KMS-11 (cell line): ENCODE results near the gene CCDC33.

Experiments
- H2AFZ ChIP-seq: fragments of 200-600 bp; sonication (generic); 2 replicates; pipeline ENCODE4 v1.6.1; 2016; ENCODE audit warnings: antibody characterized with exemption, mixed run types, low read depth
- H3K27ac ChIP-seq: fragments of 200-600 bp; sonication (generic); 2 replicates; pipeline ENCODE4 v1.6.1; 2016; ENCODE audit warnings: mild to moderate bottlenecking, mixed run types
- H3K27me3 ChIP-seq: fragments of 200-600 bp; sonication (generic); 2 replicates; pipeline ENCODE4 v1.6.1; 2017; ENCODE audit warnings: mild to moderate bottlenecking, low read depth, mixed run types, moderate library complexity; ENCODE audit not compliant: insufficient read depth
- H3K36me3 ChIP-seq: fragments of 200-600 bp; sonication (generic); 2 replicates; pipeline ENCODE4 v1.6.1; 2017; ENCODE audit warnings: mild to moderate bottlenecking, mixed run types; ENCODE audit not compliant: insufficient read depth
- H3K4me1 ChIP-seq: fragments of 200-600 bp; sonication (generic); 2 replicates; pipeline ENCODE4 v1.6.1; 2016; ENCODE audit warnings: mild to moderate bottlenecking, low read depth, mixed run types; ENCODE audit not compliant: poor library complexity, severe bottlenecking
- H3K4me2 ChIP-seq: fragments of 200-600 bp; sonication (generic); 2 replicates; pipeline ENCODE4 v1.7.0; 2016; ENCODE audit warnings: mild to moderate bottlenecking, mixed run types
- H3K4me3 ChIP-seq: fragments of 200-600 bp; sonication (generic); IDR thresholded peaks from 2 replicates; pipeline ENCODE4 v1.6.1; 2017; ENCODE audit warnings: low read depth, low read length, mixed read lengths; ENCODE audit not compliant: insufficient read depth
- H3K79me2 ChIP-seq: fragments of 200-600 bp; sonication (generic); 2 replicates; pipeline ENCODE4 v1.6.1; 2016; ENCODE audit warnings: low read depth, mixed run types; ENCODE audit not compliant: insufficient read depth
- H3K9ac ChIP-seq: fragments of 200-600 bp; sonication (generic); 2 replicates; pipeline ENCODE4 v1.6.1; 2016; ENCODE audit warnings: mild to moderate bottlenecking, mixed run types
- H4K20me1 ChIP-seq: fragments of 200-600 bp; sonication (generic); 2 replicates; pipeline ENCODE4 v1.6.1; 2016; ENCODE audit warnings: mild to moderate bottlenecking, mixed run types; ENCODE audit not compliant: insufficient read depth
- TF ChIP-seq, protein P1 (sequence below): fragments of 200-600 bp; sonication (generic); conservative IDR thresholded peaks from 2 replicates; pipeline ENCODE4 v1.6.1; 2017; ENCODE audit warnings: low read depth, mild to moderate bottlenecking, antibody characterized with exemption, low read length, moderate library complexity, mixed read lengths

Gene CCDC33

DNA sequence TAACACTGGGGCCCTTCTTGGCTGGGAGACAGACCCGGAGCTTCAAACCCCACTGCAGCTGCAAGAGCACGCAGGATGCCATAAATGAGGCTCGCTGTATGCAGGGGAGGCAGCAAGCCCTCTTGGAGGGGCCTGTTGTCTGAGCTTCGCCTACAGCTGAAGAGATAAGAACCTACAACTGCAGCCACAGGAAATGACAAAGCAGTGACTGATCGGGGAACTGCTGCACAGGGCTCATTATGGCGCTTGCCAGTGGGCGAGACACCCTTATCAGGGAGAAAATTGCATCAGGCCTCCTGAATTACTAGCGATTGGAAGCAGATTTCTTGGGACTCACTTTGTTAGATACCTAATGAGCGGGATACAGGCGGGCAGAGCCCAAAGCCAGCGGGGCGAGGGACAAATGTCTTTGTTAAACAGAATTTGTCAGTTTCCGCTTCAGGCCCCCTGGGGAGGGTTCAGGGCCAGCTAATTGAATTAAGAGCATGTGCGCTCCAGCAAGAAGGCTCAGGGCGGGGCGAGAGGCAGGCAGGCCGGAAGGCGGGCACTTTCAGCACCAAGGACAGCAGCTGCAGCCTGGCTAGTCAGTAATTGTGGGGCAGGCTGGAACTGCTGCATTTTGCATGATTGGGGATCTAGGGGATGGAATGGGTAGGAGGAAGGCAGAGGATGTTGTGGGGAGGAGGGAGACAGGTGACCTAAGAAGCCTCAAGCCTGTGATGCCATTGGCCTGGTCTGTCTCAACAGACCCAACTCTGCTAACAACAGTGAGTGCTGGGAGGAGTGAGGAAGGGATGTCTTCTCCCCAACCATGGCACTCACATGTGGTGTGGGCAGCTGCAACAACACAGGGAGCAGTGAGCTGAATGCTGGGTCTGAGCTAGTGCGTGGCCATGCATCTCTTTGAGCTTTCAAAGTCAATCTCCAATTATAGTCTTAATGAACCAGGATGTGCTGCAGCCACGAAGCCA lies 55.3 kb downstream of the CCDC33 start:
- no peak overlapping the region for H3K4me3 ChIP-seq
- no peak overlapping the region for H3K4me2 ChIP-seq
- peaks cover 58% of the 10 kb centered on the region for H3K27me3 ChIP-seq
- no peaks in the 10 kb centered on the region for H3K4me1 ChIP-seq
- H2AFZ ChIP-seq = no peak overlapping the region
- no peaks in the 10 kb centered on the region for H3K79me2 ChIP-seq
- H4K20me1 ChIP-seq = no peaks in the 10 kb centered on the region
- TF ChIP-seq, protein P1, sequence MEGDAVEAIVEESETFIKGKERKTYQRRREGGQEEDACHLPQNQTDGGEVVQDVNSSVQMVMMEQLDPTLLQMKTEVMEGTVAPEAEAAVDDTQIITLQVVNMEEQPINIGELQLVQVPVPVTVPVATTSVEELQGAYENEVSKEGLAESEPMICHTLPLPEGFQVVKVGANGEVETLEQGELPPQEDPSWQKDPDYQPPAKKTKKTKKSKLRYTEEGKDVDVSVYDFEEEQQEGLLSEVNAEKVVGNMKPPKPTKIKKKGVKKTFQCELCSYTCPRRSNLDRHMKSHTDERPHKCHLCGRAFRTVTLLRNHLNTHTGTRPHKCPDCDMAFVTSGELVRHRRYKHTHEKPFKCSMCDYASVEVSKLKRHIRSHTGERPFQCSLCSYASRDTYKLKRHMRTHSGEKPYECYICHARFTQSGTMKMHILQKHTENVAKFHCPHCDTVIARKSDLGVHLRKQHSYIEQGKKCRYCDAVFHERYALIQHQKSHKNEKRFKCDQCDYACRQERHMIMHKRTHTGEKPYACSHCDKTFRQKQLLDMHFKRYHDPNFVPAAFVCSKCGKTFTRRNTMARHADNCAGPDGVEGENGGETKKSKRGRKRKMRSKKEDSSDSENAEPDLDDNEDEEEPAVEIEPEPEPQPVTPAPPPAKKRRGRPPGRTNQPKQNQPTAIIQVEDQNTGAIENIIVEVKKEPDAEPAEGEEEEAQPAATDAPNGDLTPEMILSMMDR = no peak
- H3K36me3 ChIP-seq = no peaks in the 10 kb centered on the region
- no peak overlapping the region for H3K9ac ChIP-seq
- no peak overlapping the region for H3K27ac ChIP-seq

DNA sequence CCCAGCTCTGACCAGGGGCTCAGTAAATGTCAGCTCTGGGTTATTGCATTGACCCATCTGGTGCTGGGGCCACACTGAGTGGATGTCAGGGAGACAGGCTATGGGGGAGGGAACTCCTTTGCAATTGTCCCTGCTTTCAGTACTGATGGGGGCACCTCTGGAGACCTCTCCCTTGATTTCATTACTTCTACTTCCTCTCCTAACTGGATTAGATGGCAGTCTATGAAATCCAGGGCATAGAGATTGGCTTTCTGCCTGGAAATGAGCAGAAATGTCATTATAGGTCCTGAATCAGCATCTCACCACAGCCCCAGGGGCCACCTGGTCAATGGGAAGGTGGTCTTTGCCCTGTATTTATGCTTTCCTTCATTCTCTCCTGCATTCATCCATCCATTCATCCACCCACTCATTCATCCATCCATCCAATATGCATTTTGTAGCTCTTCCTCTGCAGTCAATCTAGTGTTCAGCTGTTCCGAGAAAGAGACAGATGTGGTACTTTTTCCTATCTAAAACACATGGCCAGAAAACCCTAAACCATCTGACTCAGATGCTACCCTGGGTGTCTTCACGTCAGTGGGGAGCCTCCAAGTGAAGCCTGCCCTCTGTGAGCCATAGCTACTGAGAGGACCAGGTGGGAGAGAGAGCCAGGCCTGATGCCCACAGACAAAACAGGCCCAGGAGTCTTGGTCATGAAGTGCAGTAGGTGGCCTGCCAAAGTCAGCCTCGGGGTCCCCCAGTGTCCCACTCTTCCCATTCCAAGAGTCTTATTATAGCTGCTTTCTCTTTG lies 57.1 kb downstream of the CCDC33 start:
- H3K4me2 ChIP-seq = no peak overlapping the region
- no peaks in the 10 kb centered on the region for H3K79me2 ChIP-seq
- no peak overlapping the region for H2AFZ ChIP-seq
- no peak overlapping the region for H3K4me3 ChIP-seq
- no peak overlapping the region for H3K9ac ChIP-seq
- H3K36me3 ChIP-seq = no peaks in the 10 kb centered on the region
- H3K27ac ChIP-seq = no peak overlapping the region
- no peaks in the 10 kb centered on the region for H3K4me1 ChIP-seq
- H3K27me3 ChIP-seq = peaks cover 59% of the 10 kb centered on the region
- TF ChIP-seq, protein P1 = no peak
- H4K20me1 ChIP-seq = no peaks in the 10 kb centered on the region

DNA sequence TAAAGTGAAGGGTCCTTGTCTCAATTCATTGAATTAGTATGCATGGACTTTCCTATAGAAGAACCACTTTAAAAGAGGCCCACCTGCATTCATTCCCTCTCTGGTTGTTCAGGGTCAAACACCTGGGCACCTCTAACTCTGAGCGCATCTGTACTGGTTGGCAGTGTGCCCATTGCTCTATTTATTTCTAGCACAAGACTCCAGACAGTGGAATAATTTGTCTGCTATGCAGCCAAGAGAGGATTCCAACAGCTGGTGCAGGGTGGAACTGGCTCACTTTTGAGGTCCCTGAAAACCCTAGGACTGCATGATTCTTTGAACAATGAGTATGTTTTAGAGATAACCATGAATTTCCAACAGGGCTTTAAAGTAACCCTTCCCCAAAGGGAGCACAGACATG lies 57.9 kb downstream of the CCDC33 start:
- Histone ChIP-seq H4K20me1 (no peaks in the 10 kb centered on the region), H3K27me3 (peaks cover 62% of the 10 kb centered on the region), H3K4me1 (no peaks in the 10 kb centered on the region), H2AFZ (no peak overlapping the region), H3K27ac (no peak overlapping the region), H3K4me3 (no peak overlapping the region), H3K79me2 (no peaks in the 10 kb centered on the region), H3K36me3 (no peaks in the 10 kb centered on the region), H3K4me2 (no peak overlapping the region), H3K9ac (no peak overlapping the region)
- TF ChIP-seq, protein P1 = no peak

DNA sequence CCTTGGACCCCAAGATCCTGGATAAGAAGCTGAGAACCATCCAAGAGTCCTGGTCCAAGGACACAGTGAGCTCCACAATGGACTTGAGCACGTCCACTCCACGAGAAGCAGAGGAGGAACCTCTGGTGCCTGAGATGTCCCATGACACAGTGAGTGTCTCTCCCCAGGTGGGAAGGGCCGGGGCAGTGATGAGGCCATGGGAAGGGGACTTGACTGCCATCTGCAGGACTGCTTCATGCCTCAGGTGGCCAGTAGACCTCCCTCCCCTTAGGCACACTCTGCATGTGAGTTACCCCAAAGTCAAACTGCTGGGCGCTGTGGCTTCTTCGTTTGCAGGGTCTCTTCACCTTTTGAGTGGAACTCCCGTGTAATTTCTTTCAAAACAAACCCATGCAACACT lies 59.7 kb downstream of the CCDC33 start:
- Histone ChIP-seq H2AFZ (no peak overlapping the region), H3K4me1 (no peaks in the 10 kb centered on the region), H3K27ac (no peak overlapping the region), H4K20me1 (no peaks in the 10 kb centered on the region), H3K9ac (no peak overlapping the region), H3K4me2 (no peak overlapping the region), H3K4me3 (no peak overlapping the region), H3K36me3 (no peaks in the 10 kb centered on the region), H3K27me3 (peaks cover 74% of the 10 kb centered on the region), H3K79me2 (no peaks in the 10 kb centered on the region)
- TF ChIP-seq, protein P1 = no peak
